ENCODE results near the gene NECAB3.

DNA sequence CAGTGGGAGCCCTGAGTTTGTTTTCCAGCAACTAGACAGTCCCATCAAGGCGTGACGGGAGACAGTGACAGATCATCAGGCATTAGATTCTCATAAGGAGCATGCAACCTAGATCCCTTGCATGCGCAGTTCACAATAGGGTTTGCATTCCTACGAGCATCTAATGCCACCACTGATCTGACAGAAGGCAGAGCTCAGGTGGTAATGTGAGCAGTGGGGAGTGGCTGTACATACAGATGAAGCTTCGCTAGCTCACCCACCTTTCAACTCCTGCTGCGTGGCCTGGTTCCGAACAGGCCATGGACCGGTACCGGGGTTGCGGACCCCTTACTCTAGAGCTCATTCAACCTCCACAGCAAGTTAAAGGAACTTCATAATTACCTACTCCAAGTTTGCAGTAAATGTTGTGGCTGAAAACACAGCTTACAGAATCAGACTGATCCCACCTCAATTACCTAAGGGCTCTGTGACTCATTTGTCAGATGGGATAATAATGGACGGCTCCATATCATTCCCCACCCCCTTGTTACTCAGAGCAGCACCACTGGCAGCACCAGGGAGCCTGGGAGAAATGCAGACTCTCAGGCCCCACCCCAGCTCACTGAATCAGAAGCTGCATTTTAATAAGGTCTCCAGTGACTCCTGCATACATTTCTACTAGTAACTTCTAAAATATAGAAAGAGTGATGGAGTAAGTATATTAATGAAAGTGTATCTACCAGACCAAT is 30.1 kb upstream of the NECAB3 start:
- TF ChIP-seq, protein P1, sequence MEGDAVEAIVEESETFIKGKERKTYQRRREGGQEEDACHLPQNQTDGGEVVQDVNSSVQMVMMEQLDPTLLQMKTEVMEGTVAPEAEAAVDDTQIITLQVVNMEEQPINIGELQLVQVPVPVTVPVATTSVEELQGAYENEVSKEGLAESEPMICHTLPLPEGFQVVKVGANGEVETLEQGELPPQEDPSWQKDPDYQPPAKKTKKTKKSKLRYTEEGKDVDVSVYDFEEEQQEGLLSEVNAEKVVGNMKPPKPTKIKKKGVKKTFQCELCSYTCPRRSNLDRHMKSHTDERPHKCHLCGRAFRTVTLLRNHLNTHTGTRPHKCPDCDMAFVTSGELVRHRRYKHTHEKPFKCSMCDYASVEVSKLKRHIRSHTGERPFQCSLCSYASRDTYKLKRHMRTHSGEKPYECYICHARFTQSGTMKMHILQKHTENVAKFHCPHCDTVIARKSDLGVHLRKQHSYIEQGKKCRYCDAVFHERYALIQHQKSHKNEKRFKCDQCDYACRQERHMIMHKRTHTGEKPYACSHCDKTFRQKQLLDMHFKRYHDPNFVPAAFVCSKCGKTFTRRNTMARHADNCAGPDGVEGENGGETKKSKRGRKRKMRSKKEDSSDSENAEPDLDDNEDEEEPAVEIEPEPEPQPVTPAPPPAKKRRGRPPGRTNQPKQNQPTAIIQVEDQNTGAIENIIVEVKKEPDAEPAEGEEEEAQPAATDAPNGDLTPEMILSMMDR (IDR thresholded peaks at IDR 0.05) = no peak
- TF ChIP-seq POLR2A (IDR thresholded peaks at IDR 0.05) = no peak
